Neural cell (in vitro differentiated cells): ENCODE results near the gene CACNA1C. TPM values are rescaled to one million over a fixed set of nuclear protein-coding genes. Genes with fewer than 3 reads are reported as not detected.

Experiments used
- H2AFZ ChIP-seq: fragments of 200-600, 300-800 bp; sonication (generic), shearing (Covaris generic); 2 replicates; pipeline ENCODE4 v1.6.0; 2014; ENCODE audit warnings: low read depth, mild to moderate bottlenecking, antibody characterized with exemption, low read length, moderate library complexity
- H3F3A ChIP-seq: fragments of 200-600 bp; shearing (Covaris generic); 2 replicates; pipeline ENCODE4 v1.6.1; 2016; ENCODE audit warnings: mild to moderate bottlenecking, moderate library complexity, mixed read lengths, antibody characterized with exemption, low read length; ENCODE audit not compliant: insufficient read depth, poor library complexity, severe bottlenecking
- H3K27ac ChIP-seq: fragments of 200-600, 300-800 bp; sonication (generic), shearing (Covaris generic); 2 replicates; pipeline ENCODE4 v1.5.1; 2014; ENCODE audit warnings: mild to moderate bottlenecking, low read length, moderate library complexity
- H3K27me3 ChIP-seq: fragments of 300-800, 200-600 bp; sonication (generic), shearing (Covaris generic); 2 replicates; pipeline ENCODE4 v1.6.0; 2014; ENCODE audit warnings: mild to moderate bottlenecking, low read depth, low read length, moderate library complexity; ENCODE audit not compliant: insufficient read depth
- H3K36me3 ChIP-seq: fragments of 300-800, 200-600 bp; sonication (generic), shearing (Covaris generic); 2 replicates; pipeline ENCODE4 v1.5.1; 2014; ENCODE audit warnings: mild to moderate bottlenecking, antibody characterized with exemption, low read length, moderate library complexity; ENCODE audit not compliant: insufficient read depth
- H3K4me2 ChIP-seq: fragments of 300-800, 200-600 bp; sonication (generic), shearing (Covaris generic); 2 replicates; pipeline ENCODE4 v1.6.0; 2014; ENCODE audit warnings: mild to moderate bottlenecking, low read length
- H3K4me3 ChIP-seq: fragments of 300-800, 200-600 bp; sonication (generic), shearing (Covaris generic); 2 replicates; pipeline ENCODE4 v1.5.1; 2014; ENCODE audit warnings: mild to moderate bottlenecking, low read length, moderate library complexity
- H3K79me2 ChIP-seq: fragments of 200-600 bp; shearing (Covaris generic); replicated peaks from 2 replicates; pipeline ENCODE4 v1.6.0; 2014; ENCODE audit warnings: mild to moderate bottlenecking, low read length, moderate library complexity; ENCODE audit not compliant: insufficient read depth
- H3K9ac ChIP-seq: fragments of 300-800, 200-600 bp; sonication (generic), shearing (Covaris generic); 2 replicates; pipeline ENCODE4 v1.6.1; 2016; ENCODE audit warnings: mild to moderate bottlenecking, low read length, mixed read lengths
- H3K9me2 ChIP-seq: fragments of 200-600 bp; shearing (Covaris generic); 2 replicates; pipeline ENCODE4 v1.6.1; 2016; ENCODE audit warnings: mild to moderate bottlenecking, low read length, mixed read lengths; ENCODE audit not compliant: insufficient read depth
- H3K9me3 ChIP-seq: fragments of 200-600, 300-800 bp; sonication (generic), shearing (Covaris generic); 2 replicates; pipeline ENCODE4 v1.6.1; 2016; ENCODE audit warnings: mild to moderate bottlenecking, mixed run types, low read length, moderate library complexity, mixed read lengths
- H4K20me1 ChIP-seq: fragments of 200-600 bp; shearing (Covaris generic); 2 replicates; pipeline ENCODE4 v1.6.1; 2016; ENCODE audit warnings: mild to moderate bottlenecking, mixed run types; ENCODE audit not compliant: insufficient read depth
- EP300 ChIP-seq: fragments of 450-650 bp; conservative IDR thresholded peaks from 2 replicates; pipeline ENCODE4 v1.6.1; 2014; ENCODE audit warnings: antibody characterized with exemption, mild to moderate bottlenecking, moderate library complexity; ENCODE audit not compliant: poor library complexity, severe bottlenecking
- EZH2 ChIP-seq: fragments of 200-600, 300-800 bp; shearing (Covaris generic), sonication (generic); IDR thresholded peaks from 2 replicates; pipeline ENCODE4 v1.6.1; 2014; ENCODE audit warnings: antibody characterized with exemption, low read length, borderline replicate concordance, mild to moderate bottlenecking; ENCODE audit not compliant: insufficient read depth, poor library complexity, severe bottlenecking
- MXI1 ChIP-seq: fragments of 450-650 bp; conservative IDR thresholded peaks from 2 replicates; pipeline ENCODE4 v1.6.1; 2014; ENCODE audit warnings: antibody characterized with exemption, mild to moderate bottlenecking; ENCODE audit not compliant: poor library complexity, severe bottlenecking
- POLR2AphosphoS5 ChIP-seq: IDR thresholded peaks from 2 replicates; pipeline ENCODE4 v1.6.1; 2012
- RAD21 ChIP-seq: fragments of 450-650 bp; conservative IDR thresholded peaks from 2 replicates; pipeline ENCODE4 v1.6.1; 2014; ENCODE audit warnings: antibody characterized with exemption, mild to moderate bottlenecking, moderate library complexity
- SMC3 ChIP-seq: fragments of 450-650 bp; conservative IDR thresholded peaks from 2 replicates; pipeline ENCODE4 v1.6.1; 2014; ENCODE audit warnings: antibody characterized with exemption, mild to moderate bottlenecking, moderate library complexity; ENCODE audit not compliant: poor library complexity
- TAF1 ChIP-seq: IDR thresholded peaks from 2 replicates; pipeline ENCODE4 v1.6.1; 2012; ENCODE audit warnings: low read depth
- polyA plus RNA-seq: library from polyadenylated mRNA; depleted of rRNA; stranded (reverse); fragments of >200 nt; gene quantifications from 2 replicates; pipeline ENCODE4 v1.2.3, GENCODE V29; 2014
- TF ChIP-seq, protein P1 (sequence below): IDR thresholded peaks from 2 replicates; pipeline ENCODE4 v1.6.1; 2012; ENCODE audit warnings: borderline replicate concordance
- TF ChIP-seq, protein P2 (sequence below): fragments of 450-650 bp; IDR thresholded peaks from 2 replicates; pipeline ENCODE4 v1.5.1; 2014; ENCODE audit warnings: antibody characterized with exemption, mild to moderate bottlenecking, moderate library complexity; ENCODE audit not compliant: poor library complexity, severe bottlenecking

CACNA1C gene
- polyA plus RNA-seq, 1 donor from 2014 or later, result 9.7 TPM

DNA sequence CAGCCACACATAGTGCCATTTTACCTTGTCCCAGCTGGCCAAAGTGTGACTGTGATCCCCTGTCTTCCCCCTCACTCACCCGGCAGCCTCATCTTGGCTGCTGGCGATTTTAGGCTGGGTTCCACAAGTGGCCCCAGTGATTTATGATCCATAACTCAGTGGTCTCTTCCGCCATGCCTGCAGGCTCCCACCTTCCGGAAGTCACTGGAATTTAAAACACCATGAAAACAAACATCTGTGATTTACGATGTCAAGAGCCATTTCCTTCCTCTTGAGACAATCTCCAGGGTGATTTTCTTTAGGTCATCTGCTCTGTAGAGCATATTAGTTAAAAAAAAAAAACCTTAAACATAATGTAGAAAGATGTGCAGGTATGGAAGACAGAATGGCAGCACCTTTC is 282.3 kb downstream of the CACNA1C start:
- Histone ChIP-seq H3K9me2 (no peaks in the 10 kb centered on the region), H3K79me2 (no peaks in the 10 kb centered on the region), H3K9ac (no peak overlapping the region), H3K27me3 (no peaks in the 10 kb centered on the region), H4K20me1 (no peaks in the 10 kb centered on the region), H3K9me3 (no peaks in the 10 kb centered on the region), H2AFZ (no peak overlapping the region), H3K4me3 (no peak overlapping the region), H3F3A (no peaks in the 10 kb centered on the region), H3K4me2 (no peak overlapping the region), H3K36me3 (no peaks in the 10 kb centered on the region), H3K27ac (no peak overlapping the region)
- TF ChIP-seq SMC3, result no peak
- TF ChIP-seq EZH2, result no peak
- TF ChIP-seq EP300, result no peak
- no peak for TF ChIP-seq RAD21
- no peak for TF ChIP-seq TAF1
- TF ChIP-seq, protein P1, sequence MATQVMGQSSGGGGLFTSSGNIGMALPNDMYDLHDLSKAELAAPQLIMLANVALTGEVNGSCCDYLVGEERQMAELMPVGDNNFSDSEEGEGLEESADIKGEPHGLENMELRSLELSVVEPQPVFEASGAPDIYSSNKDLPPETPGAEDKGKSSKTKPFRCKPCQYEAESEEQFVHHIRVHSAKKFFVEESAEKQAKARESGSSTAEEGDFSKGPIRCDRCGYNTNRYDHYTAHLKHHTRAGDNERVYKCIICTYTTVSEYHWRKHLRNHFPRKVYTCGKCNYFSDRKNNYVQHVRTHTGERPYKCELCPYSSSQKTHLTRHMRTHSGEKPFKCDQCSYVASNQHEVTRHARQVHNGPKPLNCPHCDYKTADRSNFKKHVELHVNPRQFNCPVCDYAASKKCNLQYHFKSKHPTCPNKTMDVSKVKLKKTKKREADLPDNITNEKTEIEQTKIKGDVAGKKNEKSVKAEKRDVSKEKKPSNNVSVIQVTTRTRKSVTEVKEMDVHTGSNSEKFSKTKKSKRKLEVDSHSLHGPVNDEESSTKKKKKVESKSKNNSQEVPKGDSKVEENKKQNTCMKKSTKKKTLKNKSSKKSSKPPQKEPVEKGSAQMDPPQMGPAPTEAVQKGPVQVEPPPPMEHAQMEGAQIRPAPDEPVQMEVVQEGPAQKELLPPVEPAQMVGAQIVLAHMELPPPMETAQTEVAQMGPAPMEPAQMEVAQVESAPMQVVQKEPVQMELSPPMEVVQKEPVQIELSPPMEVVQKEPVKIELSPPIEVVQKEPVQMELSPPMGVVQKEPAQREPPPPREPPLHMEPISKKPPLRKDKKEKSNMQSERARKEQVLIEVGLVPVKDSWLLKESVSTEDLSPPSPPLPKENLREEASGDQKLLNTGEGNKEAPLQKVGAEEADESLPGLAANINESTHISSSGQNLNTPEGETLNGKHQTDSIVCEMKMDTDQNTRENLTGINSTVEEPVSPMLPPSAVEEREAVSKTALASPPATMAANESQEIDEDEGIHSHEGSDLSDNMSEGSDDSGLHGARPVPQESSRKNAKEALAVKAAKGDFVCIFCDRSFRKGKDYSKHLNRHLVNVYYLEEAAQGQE, result no peak
- TF ChIP-seq POLR2AphosphoS5, result no peak
- TF ChIP-seq MXI1, result no peak
- TF ChIP-seq, protein P2, sequence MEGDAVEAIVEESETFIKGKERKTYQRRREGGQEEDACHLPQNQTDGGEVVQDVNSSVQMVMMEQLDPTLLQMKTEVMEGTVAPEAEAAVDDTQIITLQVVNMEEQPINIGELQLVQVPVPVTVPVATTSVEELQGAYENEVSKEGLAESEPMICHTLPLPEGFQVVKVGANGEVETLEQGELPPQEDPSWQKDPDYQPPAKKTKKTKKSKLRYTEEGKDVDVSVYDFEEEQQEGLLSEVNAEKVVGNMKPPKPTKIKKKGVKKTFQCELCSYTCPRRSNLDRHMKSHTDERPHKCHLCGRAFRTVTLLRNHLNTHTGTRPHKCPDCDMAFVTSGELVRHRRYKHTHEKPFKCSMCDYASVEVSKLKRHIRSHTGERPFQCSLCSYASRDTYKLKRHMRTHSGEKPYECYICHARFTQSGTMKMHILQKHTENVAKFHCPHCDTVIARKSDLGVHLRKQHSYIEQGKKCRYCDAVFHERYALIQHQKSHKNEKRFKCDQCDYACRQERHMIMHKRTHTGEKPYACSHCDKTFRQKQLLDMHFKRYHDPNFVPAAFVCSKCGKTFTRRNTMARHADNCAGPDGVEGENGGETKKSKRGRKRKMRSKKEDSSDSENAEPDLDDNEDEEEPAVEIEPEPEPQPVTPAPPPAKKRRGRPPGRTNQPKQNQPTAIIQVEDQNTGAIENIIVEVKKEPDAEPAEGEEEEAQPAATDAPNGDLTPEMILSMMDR, result no peak

GRCh38 chr12:2335513-2335912 is 282.7 kb downstream of the CACNA1C start:
- Histone ChIP-seq H2AFZ (no peak overlapping the region), H3K36me3 (no peaks in the 10 kb centered on the region), H3K4me2 (no peak overlapping the region), H3K79me2 (no peaks in the 10 kb centered on the region), H3K4me3 (no peak overlapping the region), H4K20me1 (no peaks in the 10 kb centered on the region), H3K27ac (no peak overlapping the region), H3F3A (no peaks in the 10 kb centered on the region), H3K9me3 (no peaks in the 10 kb centered on the region), H3K27me3 (no peaks in the 10 kb centered on the region), H3K9me2 (no peaks in the 10 kb centered on the region), H3K9ac (no peak overlapping the region)
- TF ChIP-seq EZH2 (no peak), POLR2AphosphoS5 (no peak), TAF1 (no peak), EP300 (no peak), RAD21 (no peak), SMC3 (no peak), MXI1 (no peak)
- TF ChIP-seq, protein P1, result no peak
- TF ChIP-seq, protein P2, result no peak
